ENCODE results near the gene SRRM3. TPM values are rescaled to one million over a fixed set of nuclear protein-coding genes. Genes with fewer than 3 reads are reported as not detected.
"Not testable (repeated sequence)": the region's sequence is repeated elsewhere in the genome, so short reads cannot be mapped to it uniquely, and the experiment has no call there.

The SRRM3 gene
- total RNA-seq, 2 experiments from 2014 or later, result not detected

GRCh38 chr7:76310102-76310957, 108.6 kb downstream of the SRRM3 start:
- ChIA-PET POLR2A (interaction anchor here (1.4 kb wide), 1 partner anchor 13 kb away, joined by 3 read pairs; no protein-coding TSS in a partner anchor), CTCF (ENCODE audit: unreplicated experiment) (no interaction called here)
- Histone ChIP-seq H3K27ac (ENCODE audit: low read depth, low read length, poor library complexity, severe bottlenecking) (no peak overlapping the region), H3K4me1 (ENCODE audit: insufficient read depth, low read length, poor library complexity, severe bottlenecking) (peaks cover 39% of the 10 kb centered on the region), H3K79me2 (ENCODE audit: insufficient read depth, low read depth, low read length) (no peaks in the 10 kb centered on the region), H3K36me3 (ENCODE audit: insufficient read depth, low read length) (no peaks in the 10 kb centered on the region), H3K4me2 (ENCODE audit: low read length) (no peak overlapping the region), H2AFZ (ENCODE audit: low read length) (no peak overlapping the region), H3K9me2 (ENCODE audit: insufficient read depth, low read length) (no peaks in the 10 kb centered on the region), H3K9me3 (ENCODE audit: low read length) (no peaks in the 10 kb centered on the region), H3K4me3 (ENCODE audit: low read depth, low read length, poor library complexity, severe bottlenecking) (no peak overlapping the region), H4K20me1 (ENCODE audit: insufficient read depth, low read length) (no peaks in the 10 kb centered on the region)
- DNase-seq (ENCODE audit: low spot score), result peak; percentile 27
- intact Hi-C loops (cut with micrococcal nuclease; ENCODE audit: unreplicated experiment), result no loop called here
- TF ChIP-seq CTCF (conservative IDR thresholded peaks at IDR 0.05; ENCODE audit: low read length) (no peak), EZH2phosphoT487 (IDR thresholded peaks at IDR 0.05; ENCODE audit: borderline replicate concordance, low read depth, low read length) (no peak)
- no TSS peak for BruUV-seq (replicated peaks)

- intact Hi-C loops (cut with micrococcal nuclease; ENCODE audit: unreplicated experiment), result not testable (repeated sequence)
These were observed 110.1 kb downstream of the SRRM3 start for GRCh38 chr7:76311838-76312237.

GRCh38 chr7:76314042-76314721, 112.5 kb downstream of the SRRM3 start:
- peak overlapping the region; percentile 65; the same call in 1 of the 2 replicates for H2AFZ ChIP-seq (ENCODE audit: low read length)
- no TSS peak for BruUV-seq (replicated peaks)
- TF ChIP-seq CTCF (conservative IDR thresholded peaks at IDR 0.05; ENCODE audit: low read length), result peak; percentile 100
- TF ChIP-seq EZH2phosphoT487 (IDR thresholded peaks at IDR 0.05; ENCODE audit: borderline replicate concordance, low read depth, low read length), result no peak
- intact Hi-C loops (cut with micrococcal nuclease; ENCODE audit: unreplicated experiment), result loop anchor here (1.0 kb wide), 4 partner anchors 12 to 136 kb away; partner anchors contain the start of gene HSPB1
- H3K9me2 ChIP-seq (ENCODE audit: insufficient read depth, low read length), result no peaks in the 10 kb centered on the region
- peak overlapping the region; percentile 39 for H3K4me2 ChIP-seq (ENCODE audit: low read length)
- H3K27ac ChIP-seq (ENCODE audit: low read depth, low read length, poor library complexity, severe bottlenecking), result no peak overlapping the region
- peak; percentile 94 for DNase-seq (ENCODE audit: low spot score)
- H3K4me3 ChIP-seq (ENCODE audit: low read depth, low read length, poor library complexity, severe bottlenecking), result peak overlapping the region; percentile 13
- ChIA-PET POLR2A (interaction anchor here (1.0 kb wide), 2 partner anchors 8 to 50 kb away, joined by 3 to 4 read pairs; no protein-coding TSS in a partner anchor), CTCF (ENCODE audit: unreplicated experiment) (interaction anchor here (0.6 to 2.9 kb wide), 3 partner anchors 16 to 52 kb away, joined by 4 to 15 read pairs (median 8); no protein-coding TSS in a partner anchor)
- no peaks in the 10 kb centered on the region for H3K79me2 ChIP-seq (ENCODE audit: insufficient read depth, low read depth, low read length)
- peaks cover 24% of the 10 kb centered on the region for H3K4me1 ChIP-seq (ENCODE audit: insufficient read depth, low read length, poor library complexity, severe bottlenecking)
- no peaks in the 10 kb centered on the region for H4K20me1 ChIP-seq (ENCODE audit: insufficient read depth, low read length)
- H3K9me3 ChIP-seq (ENCODE audit: low read length), result no peaks in the 10 kb centered on the region
- no peaks in the 10 kb centered on the region for H3K36me3 ChIP-seq (ENCODE audit: insufficient read depth, low read length)

More at GRCh38 chr7:76311838-76312237, 110.1 kb downstream of the SRRM3 start:
- H3K79me2 ChIP-seq (ENCODE audit: insufficient read depth, low read depth, low read length); DNase-seq (ENCODE audit: low spot score); H3K9me2 ChIP-seq (ENCODE audit: insufficient read depth, low read length); H3K27ac ChIP-seq (ENCODE audit: low read depth, low read length, poor library complexity, severe bottlenecking); H3K4me3 ChIP-seq (ENCODE audit: low read depth, low read length, poor library complexity, severe bottlenecking); H4K20me1 ChIP-seq (ENCODE audit: insufficient read depth, low read length); H2AFZ ChIP-seq (ENCODE audit: low read length); H3K9me3 ChIP-seq (ENCODE audit: low read length); CTCF ChIA-PET (ENCODE audit: unreplicated experiment); H3K36me3 ChIP-seq (ENCODE audit: insufficient read depth, low read length); H3K4me2 ChIP-seq (ENCODE audit: low read length); BruUV-seq (replicated peaks): not testable (repeated sequence)
- H3K4me1 ChIP-seq (ENCODE audit: insufficient read depth, low read length, poor library complexity, severe bottlenecking), result peaks cover 28% of the 10 kb centered on the region
- POLR2A ChIA-PET, result interaction anchor here (1.0 to 1.4 kb wide), 3 partner anchors 15 to 114 kb away, joined by 3 to 6 read pairs (median 3); no protein-coding TSS in a partner anchor

DNA sequence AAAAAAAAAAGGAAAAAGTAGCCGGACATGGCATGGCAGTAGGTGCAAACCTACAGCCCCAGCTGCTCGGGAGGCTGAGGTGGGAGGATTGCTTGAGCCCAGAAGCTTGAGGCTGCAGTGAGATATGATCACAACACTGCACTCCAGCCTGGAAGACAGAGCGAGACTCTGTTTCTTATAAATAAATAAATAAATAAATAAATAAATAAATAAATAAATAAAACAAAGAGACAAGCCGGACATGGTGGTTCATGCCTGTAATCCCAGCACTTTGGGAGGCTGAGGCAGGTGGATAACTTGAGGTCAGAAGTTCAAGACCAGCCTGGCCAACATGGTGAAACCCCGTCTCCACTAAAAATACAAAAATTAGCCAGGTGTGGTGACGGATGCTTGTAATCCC, 113.0 kb downstream of the SRRM3 start:
- H2AFZ ChIP-seq (ENCODE audit: low read length); H3K36me3 ChIP-seq (ENCODE audit: insufficient read depth, low read length); H3K4me2 ChIP-seq (ENCODE audit: low read length); H3K79me2 ChIP-seq (ENCODE audit: insufficient read depth, low read depth, low read length); BruUV-seq (replicated peaks); H4K20me1 ChIP-seq (ENCODE audit: insufficient read depth, low read length); H3K9me2 ChIP-seq (ENCODE audit: insufficient read depth, low read length); H3K27ac ChIP-seq (ENCODE audit: low read depth, low read length, poor library complexity, severe bottlenecking); H3K4me3 ChIP-seq (ENCODE audit: low read depth, low read length, poor library complexity, severe bottlenecking); DNase-seq (ENCODE audit: low spot score); H3K9me3 ChIP-seq (ENCODE audit: low read length): not testable (repeated sequence)
- intact Hi-C loops (cut with micrococcal nuclease; ENCODE audit: unreplicated experiment), result loop anchor here (1.0 kb wide), 4 partner anchors 12 to 136 kb away; partner anchors contain the start of gene HSPB1
- POLR2A ChIA-PET, result interaction anchor here (1.0 kb wide), 1 partner anchor 49 kb away, joined by 4 read pairs; no protein-coding TSS in a partner anchor
- peaks cover 27% of the 10 kb centered on the region for H3K4me1 ChIP-seq (ENCODE audit: insufficient read depth, low read length, poor library complexity, severe bottlenecking)
- CTCF ChIA-PET (ENCODE audit: unreplicated experiment), result interaction anchor here (1.1 to 2.9 kb wide), 4 partner anchors 17 to 136 kb away, joined by 3 to 15 read pairs (median 6); no protein-coding TSS in a partner anchor
